Measurements from ENCODE around the gene ECE1.
"Not testable (repeated sequence)": the region's sequence is repeated elsewhere in the genome, so short reads cannot be mapped to it uniquely, and the experiment has no call there.

The ECE1 gene

DNA sequence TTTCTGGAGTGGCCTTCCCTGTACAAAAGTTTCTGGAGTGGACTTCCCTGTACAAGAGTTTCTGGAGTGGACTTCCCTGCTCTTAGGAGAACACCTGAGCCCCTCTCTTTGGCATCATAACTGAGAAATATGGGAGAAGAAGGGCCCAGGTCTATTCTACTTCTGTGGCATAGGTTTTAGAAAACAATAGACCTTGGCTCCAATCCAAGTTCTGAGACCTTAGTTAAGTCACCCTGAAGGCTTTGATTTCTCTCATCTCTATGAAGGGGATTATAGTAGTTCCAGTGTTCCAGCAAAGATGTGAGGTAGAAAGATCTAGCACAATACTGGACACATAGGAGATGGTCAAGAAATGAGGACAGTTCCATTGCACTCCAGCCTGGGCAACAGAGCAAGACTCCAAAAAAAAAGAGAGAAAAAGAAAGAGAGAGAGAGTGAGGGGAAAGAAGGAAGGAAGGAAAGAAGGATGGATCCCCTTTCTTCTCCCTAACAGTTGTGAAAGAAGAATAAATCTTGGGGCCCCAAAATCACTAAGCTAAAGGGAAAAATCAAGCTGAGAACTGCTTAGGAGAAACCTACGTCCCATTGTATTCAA, 100.3 kb downstream of the ECE1 start:
- no peak overlapping the region for H3K4me3 ChIP-seq (replicated peaks; ENCODE audit: low read depth, low read length)
- DNase-seq (ENCODE audit: extremely low read depth, low read depth), result no peak
- TF ChIP-seq, protein P1, sequence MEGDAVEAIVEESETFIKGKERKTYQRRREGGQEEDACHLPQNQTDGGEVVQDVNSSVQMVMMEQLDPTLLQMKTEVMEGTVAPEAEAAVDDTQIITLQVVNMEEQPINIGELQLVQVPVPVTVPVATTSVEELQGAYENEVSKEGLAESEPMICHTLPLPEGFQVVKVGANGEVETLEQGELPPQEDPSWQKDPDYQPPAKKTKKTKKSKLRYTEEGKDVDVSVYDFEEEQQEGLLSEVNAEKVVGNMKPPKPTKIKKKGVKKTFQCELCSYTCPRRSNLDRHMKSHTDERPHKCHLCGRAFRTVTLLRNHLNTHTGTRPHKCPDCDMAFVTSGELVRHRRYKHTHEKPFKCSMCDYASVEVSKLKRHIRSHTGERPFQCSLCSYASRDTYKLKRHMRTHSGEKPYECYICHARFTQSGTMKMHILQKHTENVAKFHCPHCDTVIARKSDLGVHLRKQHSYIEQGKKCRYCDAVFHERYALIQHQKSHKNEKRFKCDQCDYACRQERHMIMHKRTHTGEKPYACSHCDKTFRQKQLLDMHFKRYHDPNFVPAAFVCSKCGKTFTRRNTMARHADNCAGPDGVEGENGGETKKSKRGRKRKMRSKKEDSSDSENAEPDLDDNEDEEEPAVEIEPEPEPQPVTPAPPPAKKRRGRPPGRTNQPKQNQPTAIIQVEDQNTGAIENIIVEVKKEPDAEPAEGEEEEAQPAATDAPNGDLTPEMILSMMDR (IDR thresholded peaks at IDR 0.05; ENCODE audit: low read depth, low read length, missing control alignments), result no peak

DNA sequence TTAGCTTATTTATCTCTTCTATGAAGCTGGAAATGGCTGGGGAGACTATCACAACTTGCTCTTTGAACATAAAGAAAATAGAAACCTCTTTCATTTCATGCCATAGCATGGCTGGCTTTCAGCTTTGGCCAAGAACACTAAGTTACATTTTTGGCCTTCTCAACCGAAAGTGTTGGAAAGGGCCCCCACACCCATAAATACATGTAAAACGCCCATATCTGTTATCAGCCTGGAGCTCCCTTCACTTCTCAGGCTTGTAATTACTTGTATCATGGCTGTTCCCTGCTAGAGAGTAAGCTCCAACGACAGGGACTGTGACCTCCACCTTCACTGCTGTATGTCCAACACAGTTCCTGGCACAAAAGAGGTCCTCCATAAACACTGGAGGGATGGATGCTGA, 100.8 kb downstream of the ECE1 start:
- TF ChIP-seq, protein P1 (IDR thresholded peaks at IDR 0.05; ENCODE audit: low read depth, low read length, missing control alignments), result no peak
- H3K4me3 ChIP-seq (replicated peaks; ENCODE audit: low read depth, low read length), result no peak overlapping the region
- no peak for DNase-seq (ENCODE audit: extremely low read depth, low read depth)

DNA sequence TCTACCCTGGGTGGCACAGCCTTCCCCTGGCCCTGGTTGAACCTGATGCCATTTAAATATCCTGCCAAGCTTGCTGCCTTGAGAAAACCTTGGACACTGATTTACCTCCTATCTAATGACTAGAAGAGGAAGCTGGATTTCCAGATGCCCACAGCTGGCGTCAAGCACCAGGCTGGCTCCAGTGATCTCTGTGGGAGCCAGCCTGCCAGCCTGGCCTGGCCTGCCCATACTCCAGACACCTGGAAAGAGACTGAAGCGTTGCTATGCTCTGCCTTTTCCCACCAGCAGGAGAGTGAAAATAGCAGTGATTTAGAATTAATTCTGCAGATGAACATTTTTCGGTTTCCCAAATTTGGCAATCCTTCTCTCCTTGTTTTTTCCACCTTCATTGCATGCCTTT, 102.0 kb downstream of the ECE1 start:
- TF ChIP-seq, protein P1 (IDR thresholded peaks at IDR 0.05; ENCODE audit: low read depth, low read length, missing control alignments), result no peak

DNA sequence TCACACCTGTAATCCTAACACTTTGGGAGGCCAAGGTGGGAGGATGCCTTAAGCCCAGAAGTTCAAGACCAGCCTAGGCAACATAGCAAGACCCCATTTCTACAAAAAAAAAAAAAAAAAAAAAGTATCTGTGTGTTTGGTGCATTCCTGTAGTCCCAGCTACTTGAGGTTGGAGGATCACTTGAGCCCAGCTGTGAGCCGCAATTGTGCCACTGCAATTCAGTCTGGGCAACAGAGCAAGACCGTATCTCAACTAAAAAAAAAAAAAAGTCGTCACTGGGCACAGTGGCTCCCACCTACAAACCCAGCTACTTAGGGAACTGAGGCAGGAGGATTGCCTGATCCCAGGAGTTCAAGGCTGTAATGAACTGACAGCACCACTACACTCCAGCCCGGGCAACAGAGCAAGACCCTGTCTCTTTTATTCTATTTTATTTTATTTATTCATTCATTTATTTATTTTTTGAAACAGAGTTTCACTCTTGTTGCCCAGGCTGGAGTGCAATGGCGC, 105.0 kb downstream of the ECE1 start:
- DNase-seq (ENCODE audit: extremely low read depth, low read depth), result no peak
- TF ChIP-seq, protein P1 (IDR thresholded peaks at IDR 0.05; ENCODE audit: low read depth, low read length, missing control alignments), result no peak
- no peak overlapping the region for H3K4me3 ChIP-seq (replicated peaks; ENCODE audit: low read depth, low read length)

More for the DNA sequence above, 102.0 kb downstream of the ECE1 start:
- no peak overlapping the region for H3K4me3 ChIP-seq (replicated peaks; ENCODE audit: low read depth, low read length)
- DNase-seq (ENCODE audit: extremely low read depth, low read depth), result no peak

DNA sequence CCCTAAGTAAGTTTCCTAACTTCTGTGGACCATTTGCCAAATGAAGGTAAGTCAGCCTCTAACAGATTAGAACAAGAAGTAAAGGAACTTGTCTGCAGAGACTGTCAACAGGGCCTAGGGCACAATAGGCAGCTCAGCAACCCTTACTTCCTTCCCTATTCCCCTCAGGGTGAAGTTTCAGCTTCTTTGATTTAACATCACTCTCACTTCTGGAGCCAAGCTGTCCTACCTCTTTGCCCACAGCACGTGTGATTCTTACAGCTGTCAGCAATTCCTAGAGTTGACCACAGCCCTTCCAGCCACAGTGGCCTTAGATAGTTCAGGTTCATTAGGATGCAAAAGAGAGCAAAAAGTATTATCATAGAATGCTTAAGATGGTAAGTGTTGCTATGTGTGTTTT, 106.0 kb downstream of the ECE1 start:
- TF ChIP-seq, protein P1 (IDR thresholded peaks at IDR 0.05; ENCODE audit: low read depth, low read length, missing control alignments), result no peak
- DNase-seq (ENCODE audit: extremely low read depth, low read depth), result no peak
- no peak overlapping the region for H3K4me3 ChIP-seq (replicated peaks; ENCODE audit: low read depth, low read length)

DNA sequence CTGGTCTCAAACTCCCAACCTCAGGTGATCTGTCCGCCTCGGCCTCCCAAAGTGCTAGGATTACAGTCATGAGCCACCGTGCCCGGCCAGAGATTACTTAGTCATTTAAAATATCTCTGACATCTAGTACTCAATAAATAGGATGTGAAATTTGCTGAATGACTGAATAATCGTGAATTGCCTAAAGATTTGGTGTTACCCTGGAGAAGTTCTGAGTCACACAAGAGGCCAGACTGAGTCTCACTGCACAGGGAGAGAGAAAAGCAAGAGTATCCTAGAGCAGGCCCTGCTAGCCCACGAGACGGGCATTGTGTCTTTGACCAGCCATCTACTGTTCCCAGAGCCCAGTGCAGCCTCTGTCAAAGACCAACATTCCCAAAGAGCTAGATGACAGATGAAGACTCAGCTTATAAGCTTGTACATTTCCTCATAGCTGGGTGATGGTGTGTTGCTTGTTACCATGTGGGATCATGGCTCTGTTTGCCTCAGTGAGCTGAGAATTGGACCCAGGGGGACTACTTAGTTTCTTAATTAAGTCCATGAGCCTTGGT, 108.0 kb downstream of the ECE1 start:
- TF ChIP-seq, protein P1 (IDR thresholded peaks at IDR 0.05; ENCODE audit: low read depth, low read length, missing control alignments), result no peak
- no peak for DNase-seq (ENCODE audit: extremely low read depth, low read depth)
- no peak overlapping the region for H3K4me3 ChIP-seq (replicated peaks; ENCODE audit: low read depth, low read length)

DNA sequence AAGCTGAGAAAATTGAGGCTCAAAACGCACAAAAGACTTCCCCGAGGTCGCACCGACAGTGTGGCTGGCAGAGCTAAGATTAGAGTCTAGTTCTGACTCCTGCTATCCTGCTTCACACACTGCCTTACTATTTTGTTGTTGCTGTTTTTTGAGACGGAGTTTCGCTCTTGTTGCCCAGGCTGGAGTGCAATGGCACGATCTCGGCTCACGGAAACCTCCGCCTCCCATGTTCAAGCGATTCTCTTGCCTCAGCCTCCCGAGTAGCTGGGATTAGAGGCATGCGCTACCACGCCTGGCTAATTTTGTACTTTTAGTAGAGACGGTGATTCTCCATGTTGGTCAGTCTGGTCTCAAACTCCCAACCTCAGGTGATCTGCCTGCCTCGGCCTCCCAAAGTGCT, 112.0 kb downstream of the ECE1 start:
- H3K4me3 ChIP-seq (replicated peaks; ENCODE audit: low read depth, low read length); DNase-seq (ENCODE audit: extremely low read depth, low read depth): not testable (repeated sequence)

All from HFF-Myc (cell line).